Esophagus muscularis mucosa (tissue), 2 donors: ENCODE measurements around the gene LTA4H.

Experiments
- POLR2A ChIP-seq: fragments of 450-650 bp; IDR thresholded peaks from one replicate; pipeline ENCODE4 v1.6.1; 2017; ENCODE audit warnings: antibody characterized with exemption, moderate library complexity, mild to moderate bottlenecking, low read depth
- POLR2AphosphoS5 ChIP-seq, 2 donors: sonication (generic); formaldehyde crosslinking; IDR thresholded peaks; one replicate each; pipeline ENCODE4 v1.6.1; 2017; ENCODE audit warnings: antibody characterized with exemption in 2 of 2

DNA sequence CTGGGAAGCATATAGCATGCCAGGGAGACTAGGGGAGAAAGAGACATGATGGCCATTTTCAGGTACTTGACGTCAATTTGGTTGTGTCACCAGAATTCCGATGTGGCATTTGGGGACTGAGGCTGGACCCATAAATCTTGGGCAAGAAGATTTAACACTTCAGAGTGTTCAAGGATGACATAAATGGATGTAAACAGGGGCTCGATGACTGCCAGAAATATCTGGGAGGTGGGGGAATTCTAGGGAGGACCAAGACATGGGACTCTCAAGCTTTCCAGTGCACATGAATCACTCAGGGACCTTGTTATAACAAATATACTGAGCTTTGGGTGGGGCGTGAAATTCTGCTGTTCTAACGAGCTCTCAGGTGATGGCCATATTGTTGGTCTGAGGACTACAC, 57.0 kb downstream of the LTA4H start:
- TF ChIP-seq POLR2AphosphoS5 (IDR thresholded peaks at IDR 0.05) (no peak), POLR2A (no peak)
